ENCODE data around the gene GARIN1A.

- no peak for TF ChIP-seq JUND (IDR thresholded peaks at IDR 0.05; ENCODE audit: low read depth, low read length)
- TF ChIP-seq SUZ12 (IDR thresholded peaks at IDR 0.05; ENCODE audit: unreplicated experiment), result no peak
- TF ChIP-seq E2F4 (IDR thresholded peaks at IDR 0.05; ENCODE audit: low read depth, low read length), result no peak
- no peak for TF ChIP-seq POLR2AphosphoS5 (IDR thresholded peaks at IDR 0.05; ENCODE audit: low read length)
- TF ChIP-seq CTCF (IDR thresholded peaks at IDR 0.05 in 2 of 3, conservative IDR thresholded peaks at IDR 0.05 in 1 of 3; ENCODE audit: control insufficient read depth in 2 of 3, extremely low read depth in 1 of 3, insufficient read depth in 1 of 3, low read depth in 3 of 3, low read length in 3 of 3), result no peak
- TF ChIP-seq HSF1 (IDR thresholded peaks at IDR 0.05; ENCODE audit: low read depth, low read length), result no peak
- no peak for TF ChIP-seq POLR2AphosphoS2 (IDR thresholded peaks at IDR 0.05; ENCODE audit: low read depth, low read length)
- no peak for TF ChIP-seq BCL11A (IDR thresholded peaks at IDR 0.05; ENCODE audit: low read depth, low read length)
- no peak for TF ChIP-seq REST (IDR thresholded peaks at IDR 0.05; ENCODE audit: low read depth, low read length)
- TF ChIP-seq EZH2 (IDR thresholded peaks at IDR 0.05; ENCODE audit: borderline replicate concordance, control insufficient read depth, low read depth, low read length), result no peak
- TF ChIP-seq LARP7 (IDR thresholded peaks at IDR 0.05), result no peak
Measured at GRCh38 chr7:128701062-128701785, 29.1 kb downstream of the GARIN1A start.

Data from GM12878 (cell line).